HL-60/S4 treated with phorbol 12-myristate 13-acetate at 8.2 ng/mL for 4 days and 3 days (cell line): ENCODE data around the gene SFMBT2.
"Not testable (repeated sequence)": the region's sequence is repeated elsewhere in the genome, so short reads cannot be mapped to it uniquely, and the experiment has no call there.

Experiments used
- in situ Hi-C: fragments of 300-500 bp; cut with MboI; formaldehyde crosslinking; loops from 2 replicates; pipeline ENCODE4 v1.15.0; 2022; ENCODE audit warnings: low sequenced_read_pairs

The SFMBT2 gene

GRCh38 chr10:7196284-7196683, 214.6 kb downstream of the SFMBT2 start:
- in situ Hi-C loops, result no loop called here

- in situ Hi-C loops, result no loop called here
Measured at GRCh38 chr10:7195118-7195517, 215.7 kb downstream of the SFMBT2 start.

GRCh38 chr10:7194571-7194970, 216.3 kb downstream of the SFMBT2 start:
- in situ Hi-C loops, result no loop called here

GRCh38 chr10:7193369-7193768, 217.5 kb downstream of the SFMBT2 start:
- in situ Hi-C loops, result no loop called here

GRCh38 chr10:7192831-7193361, 217.9 kb downstream of the SFMBT2 start:
- in situ Hi-C loops, result no loop called here

GRCh38 chr10:7192061-7192460, 218.8 kb downstream of the SFMBT2 start:
- in situ Hi-C loops, result no loop called here

GRCh38 chr10:7190772-7191171, 220.1 kb downstream of the SFMBT2 start:
- in situ Hi-C loops, result not testable (repeated sequence)

- in situ Hi-C loops, result no loop called here
Measured at GRCh38 chr10:7189909-7190308, 220.9 kb downstream of the SFMBT2 start.

GRCh38 chr10:7188456-7189050, 222.3 kb downstream of the SFMBT2 start:
- in situ Hi-C loops, result no loop called here

GRCh38 chr10:7186387-7187018, 224.3 kb downstream of the SFMBT2 start:
- in situ Hi-C loops, result no loop called here

- in situ Hi-C loops, result no loop called here
Measured at GRCh38 chr10:7185367-7185690, 225.5 kb downstream of the SFMBT2 start.

GRCh38 chr10:7184660-7185366, 226.0 kb downstream of the SFMBT2 start:
- in situ Hi-C loops, result no loop called here

- in situ Hi-C loops, result not testable (repeated sequence)
Measured at GRCh38 chr10:7184116-7184515, 226.7 kb downstream of the SFMBT2 start.

- in situ Hi-C loops, result not testable (repeated sequence)
Measured at GRCh38 chr10:7182327-7182726, 228.5 kb downstream of the SFMBT2 start.

GRCh38 chr10:7181420-7181819, 229.4 kb downstream of the SFMBT2 start:
- in situ Hi-C loops, result no loop called here

- in situ Hi-C loops, result no loop called here
Measured at GRCh38 chr10:7179536-7179935, 231.3 kb downstream of the SFMBT2 start.

GRCh38 chr10:7173948-7174347, 236.9 kb downstream of the SFMBT2 start:
- in situ Hi-C loops, result no loop called here

- in situ Hi-C loops, result no loop called here
Measured at GRCh38 chr10:7171825-7172224, 239.0 kb downstream of the SFMBT2 start.

GRCh38 chr10:7170626-7171322, 240.1 kb downstream of the SFMBT2 start:
- in situ Hi-C loops, result no loop called here

- in situ Hi-C loops, result no loop called here
Measured at GRCh38 chr10:7168414-7168813, 242.4 kb downstream of the SFMBT2 start.

GRCh38 chr10:7165500-7166177, 245.2 kb downstream of the SFMBT2 start:
- in situ Hi-C loops, result no loop called here
